Bronchial epithelial cell (primary cell): ENCODE results near the gene PPP1CA. TPM values are rescaled to one million over a fixed set of nuclear protein-coding genes. Genes with fewer than 3 reads are reported as not detected.
A peak's percentile ranks its signal among the peaks of the same experiment; 100 is the strongest.

ENCODE experiments used
- DNase-seq: peaks from one replicate; pipeline ENCODE4 v3.0.0-alpha.2; 2010; ENCODE audit warnings: low read depth
- FAIRE-seq: peaks from 2 replicates; lab custom pipeline; 2011; peaks lifted over from hg19 to GRCh38; lab: Jason Lieb, UNC
- H3K27me3 ChIP-seq: 2 replicates; pipeline ENCODE4 v1.5.1; 2011; ENCODE audit warnings: low read length; ENCODE audit not compliant: control insufficient read depth, insufficient read depth
- H3K36me3 ChIP-seq: 2 replicates; pipeline ENCODE4 v1.5.1; 2011; ENCODE audit warnings: low read length; ENCODE audit not compliant: control insufficient read depth, insufficient read depth
- H3K4me3 ChIP-seq: 2 replicates; pipeline ENCODE4 v1.5.1; 2011; ENCODE audit warnings: mild to moderate bottlenecking, low read depth, low read length, control low read depth
- total RNA-seq: library from RNA; depleted of rRNA; stranded (reverse); fragments of >200 nt; gene quantifications from 2 replicates; pipeline ENCODE4 v1.2.1, GENCODE V29; 2014
- TF ChIP-seq, protein P1 (sequence below): IDR thresholded peaks from 2 replicates; pipeline ENCODE4 v1.5.1; 2011; ENCODE audit warnings: mild to moderate bottlenecking, moderate library complexity, low read length, control low read depth, inconsistent platforms; ENCODE audit not compliant: insufficient read depth, severe bottlenecking

The PPP1CA gene
- total RNA-seq, 1 donor from 2014 or later = 209 TPM

DNA sequence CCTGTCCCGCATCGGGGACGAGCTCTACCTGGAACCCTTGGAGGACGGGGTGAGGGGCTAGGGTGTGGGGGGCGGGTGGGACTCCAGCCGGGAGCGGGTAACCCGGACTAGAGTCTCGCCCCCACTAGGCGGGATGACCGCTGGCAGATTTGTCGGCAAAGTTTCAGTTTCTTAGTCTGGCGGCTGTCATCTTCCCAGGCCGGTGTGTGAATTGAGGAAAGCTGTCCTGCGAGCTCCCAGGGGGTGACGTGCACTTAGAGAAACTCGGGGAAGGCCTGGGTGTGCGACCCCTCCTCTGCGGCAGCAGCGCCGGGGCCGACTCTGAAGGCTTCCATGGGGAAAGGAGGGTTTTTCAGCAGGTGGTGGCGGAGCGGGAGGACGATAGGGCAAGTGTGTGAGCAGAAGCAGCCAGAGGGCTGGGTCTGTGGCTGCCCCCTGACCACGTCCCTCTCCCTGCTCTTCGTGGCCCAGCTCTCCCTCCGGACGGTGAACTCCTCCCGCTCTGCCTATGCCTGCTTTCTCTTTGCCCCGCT lies 9.4 kb downstream of the PPP1CA start:
- FAIRE-seq = no peak
- Histone ChIP-seq H3K36me3 (peaks cover 4% of the 10 kb centered on the region), H3K4me3 (peak overlapping the region; percentile 87), H3K27me3 (no peaks in the 10 kb centered on the region)
- DNase-seq = no peak
- TF ChIP-seq, protein P1, sequence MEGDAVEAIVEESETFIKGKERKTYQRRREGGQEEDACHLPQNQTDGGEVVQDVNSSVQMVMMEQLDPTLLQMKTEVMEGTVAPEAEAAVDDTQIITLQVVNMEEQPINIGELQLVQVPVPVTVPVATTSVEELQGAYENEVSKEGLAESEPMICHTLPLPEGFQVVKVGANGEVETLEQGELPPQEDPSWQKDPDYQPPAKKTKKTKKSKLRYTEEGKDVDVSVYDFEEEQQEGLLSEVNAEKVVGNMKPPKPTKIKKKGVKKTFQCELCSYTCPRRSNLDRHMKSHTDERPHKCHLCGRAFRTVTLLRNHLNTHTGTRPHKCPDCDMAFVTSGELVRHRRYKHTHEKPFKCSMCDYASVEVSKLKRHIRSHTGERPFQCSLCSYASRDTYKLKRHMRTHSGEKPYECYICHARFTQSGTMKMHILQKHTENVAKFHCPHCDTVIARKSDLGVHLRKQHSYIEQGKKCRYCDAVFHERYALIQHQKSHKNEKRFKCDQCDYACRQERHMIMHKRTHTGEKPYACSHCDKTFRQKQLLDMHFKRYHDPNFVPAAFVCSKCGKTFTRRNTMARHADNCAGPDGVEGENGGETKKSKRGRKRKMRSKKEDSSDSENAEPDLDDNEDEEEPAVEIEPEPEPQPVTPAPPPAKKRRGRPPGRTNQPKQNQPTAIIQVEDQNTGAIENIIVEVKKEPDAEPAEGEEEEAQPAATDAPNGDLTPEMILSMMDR = no peak

DNA sequence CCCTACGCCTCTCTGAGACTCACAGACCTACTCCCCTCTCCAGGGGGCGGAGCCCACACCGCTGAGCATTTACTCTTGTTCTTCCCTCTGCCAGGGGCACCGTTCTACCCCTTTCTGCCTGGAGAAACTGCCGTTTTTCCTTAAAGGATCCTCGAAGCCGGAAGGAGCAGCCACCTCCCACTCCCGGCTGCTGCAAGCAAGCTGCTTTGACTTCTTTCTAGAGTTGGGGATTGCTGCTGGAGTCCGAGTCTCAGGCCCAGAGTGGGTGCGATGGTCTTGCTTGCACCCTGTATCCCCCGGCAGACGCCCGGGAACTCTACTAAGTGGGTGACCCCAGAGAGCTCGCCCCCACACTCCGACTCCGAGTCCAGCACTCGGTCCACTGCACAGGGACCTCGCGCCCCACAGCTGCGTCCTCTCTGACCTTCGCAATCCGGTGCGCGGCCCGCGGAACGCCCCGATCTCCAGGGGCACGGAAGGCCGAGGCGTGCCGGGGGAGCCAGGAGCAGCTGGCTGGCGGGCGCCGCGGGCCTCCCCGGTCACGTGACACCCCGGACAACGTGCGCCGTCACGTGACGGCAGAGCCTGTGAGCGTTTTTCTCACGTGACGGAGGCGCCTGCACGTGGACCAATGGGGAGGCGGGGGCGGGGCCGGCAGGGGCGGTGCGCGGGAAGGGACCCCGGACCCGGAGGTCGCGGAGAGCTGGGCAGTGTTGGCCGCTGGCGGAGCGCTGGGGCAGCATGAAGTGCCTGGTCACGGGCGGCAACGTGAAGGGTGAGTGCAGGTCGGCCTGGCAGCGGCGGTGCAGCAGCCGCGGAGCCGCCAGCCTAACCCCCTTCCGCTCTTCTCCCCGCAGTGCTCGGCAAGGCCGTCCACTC lies 10.1 kb downstream of the PPP1CA start, which contains the start of gene RAD9A:
TSS of gene RAD9A (plus strand) at position 683 of the 879 bp plus-strand sequence. CDS start at position 742, 59 bp downstream.
- no peaks in the 10 kb centered on the region for H3K27me3 ChIP-seq
- TF ChIP-seq, protein P1 = no peak

DNA sequence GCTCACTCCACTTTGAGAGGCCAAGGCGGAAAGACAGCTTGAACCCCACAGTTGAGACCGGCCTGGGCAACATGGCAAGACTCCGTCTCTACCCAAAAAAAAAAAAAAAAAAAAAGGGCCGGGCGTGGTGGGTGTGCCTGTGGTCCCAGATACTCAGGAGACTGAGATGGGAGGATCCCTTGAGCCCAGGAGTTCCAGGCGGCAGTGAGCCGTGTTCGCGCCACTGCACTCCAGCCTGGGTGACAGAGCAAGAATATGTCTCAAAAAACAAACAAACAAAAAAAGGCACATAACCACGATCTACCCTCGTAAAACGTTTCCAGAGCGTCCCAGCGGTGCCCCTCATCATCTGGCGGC lies 10.7 kb downstream of the PPP1CA start:
- no peak for DNase-seq
- Histone ChIP-seq H3K27me3 (no peaks in the 10 kb centered on the region), H3K36me3 (peaks cover 1% of the 10 kb centered on the region), H3K4me3 (peak overlapping the region; percentile 87)
- TF ChIP-seq, protein P1 = no peak
- no peak for FAIRE-seq

More for the DNA sequence above, 10.1 kb downstream of the PPP1CA start, which contains the start of gene RAD9A:
- Histone ChIP-seq H3K4me3 (peak within 1 kb of the TSS; percentile 87), H3K36me3 (peaks cover 2% of the 10 kb centered on the region)
- FAIRE-seq (no peak), DNase-seq (peak; percentile 72)

DNA sequence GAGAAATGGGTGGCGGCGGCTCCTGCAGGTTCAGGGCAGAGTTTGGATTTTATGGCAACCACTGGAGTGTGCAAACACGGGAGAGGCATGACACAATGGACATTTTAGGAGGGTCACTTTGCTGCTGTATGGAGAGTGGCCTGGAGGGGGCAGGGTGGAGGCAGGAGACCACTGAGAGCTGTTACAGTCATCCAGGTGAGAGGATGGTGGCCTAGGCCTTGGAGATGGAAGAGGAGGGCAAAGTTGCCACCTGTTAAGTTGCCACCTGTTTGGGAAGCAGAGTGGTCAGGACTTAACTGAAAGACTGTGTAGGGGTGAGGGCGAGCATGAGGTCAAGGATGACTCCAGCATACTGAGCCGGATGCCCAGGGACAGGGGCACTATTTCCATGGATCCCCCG lies 12.2 kb downstream of the PPP1CA start:
- no peaks in the 10 kb centered on the region for H3K27me3 ChIP-seq
- FAIRE-seq (no peak), DNase-seq (no peak)
- peaks cover 1% of the 10 kb centered on the region for H3K36me3 ChIP-seq
- H3K4me3 ChIP-seq = no peak overlapping the region
- TF ChIP-seq, protein P1 = peak; percentile 47

DNA sequence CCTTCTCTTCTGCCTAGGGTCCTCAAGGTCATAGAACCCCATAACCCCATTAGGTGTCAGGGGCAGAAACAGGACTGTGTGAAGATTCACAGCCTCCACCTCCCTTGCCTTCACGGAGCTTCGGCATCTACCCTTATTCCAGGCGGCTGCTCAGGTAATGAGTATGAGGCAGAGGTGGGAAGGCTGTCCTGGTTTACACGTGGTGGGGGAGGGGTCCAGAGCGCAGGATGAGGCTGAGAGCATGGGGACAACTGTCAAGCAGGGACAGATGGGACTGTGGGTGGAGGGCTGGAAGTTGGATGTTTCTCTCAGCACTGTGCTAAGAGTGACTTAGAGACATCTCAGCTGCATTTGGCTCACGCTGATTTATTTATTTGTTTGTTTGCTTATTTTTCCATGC lies 14.1 kb downstream of the PPP1CA start:
- H3K36me3 ChIP-seq = no peaks in the 10 kb centered on the region
- no peak for FAIRE-seq

More for the DNA sequence above, 14.1 kb downstream of the PPP1CA start:
- no peak for DNase-seq
- TF ChIP-seq, protein P1 = no peak
- Histone ChIP-seq H3K27me3 (no peaks in the 10 kb centered on the region), H3K4me3 (no peak overlapping the region)
